SHP77 treated with DMSO at 0.1 percent for 48 hours (cell line): ENCODE data around the gene TMEM8B.
A peak's percentile ranks its signal among the peaks of the same experiment; 100 is the strongest.
"Not testable (repeated sequence)": the region's sequence is repeated elsewhere in the genome, so short reads cannot be mapped to it uniquely, and the experiment has no call there.

Experiments
- DNase-seq: peaks from one replicate; lab custom pipeline; 2025; lab: John Stamatoyannopoulos, UW

TMEM8B gene

GRCh38 chr9:35906923-35907699 is 78.1 kb downstream of the TMEM8B start:
- DNase-seq = no peak

- no peak for DNase-seq
These were observed 78.9 kb downstream of the TMEM8B start for GRCh38 chr9:35907711-35908503.

GRCh38 chr9:35908504-35909125 is 79.6 kb downstream of the TMEM8B start:
- no peak for DNase-seq

GRCh38 chr9:35909274-35909673 is 80.2 kb downstream of the TMEM8B start, which contains the start of gene SPAAR:
Gene SPAAR, plus strand, starts transcription at chr9:35909490. Its CDS starts 974 bp downstream, at chr9:35910464.
- DNase-seq = no peak

GRCh38 chr9:35909687-35910612 is 80.9 kb downstream of the TMEM8B start:
- no peak for DNase-seq

- peak; percentile 6 for DNase-seq
These were observed 81.8 kb downstream of the TMEM8B start for GRCh38 chr9:35910613-35911359.

GRCh38 chr9:35911690-35912089 is 82.7 kb downstream of the TMEM8B start:
- no peak for DNase-seq

- no peak for DNase-seq
These were observed 83.9 kb downstream of the TMEM8B start for GRCh38 chr9:35912791-35913400.

- not testable (repeated sequence) for DNase-seq
These were observed 84.4 kb downstream of the TMEM8B start for GRCh38 chr9:35913429-35913828.

- DNase-seq = no peak
These were observed 85.3 kb downstream of the TMEM8B start for GRCh38 chr9:35914301-35914807.
